SJSA1 (cell line): ENCODE results near the gene ODF4. TPM values are rescaled to one million over a fixed set of nuclear protein-coding genes. Genes with fewer than 3 reads are reported as not detected.

Experiments
- DNase-seq, 2 experiments: peaks; one replicate each; pipeline ENCODE4 v3.0.0-alpha.2; 2015 to 2020; ENCODE audit warnings: low spot score in 2 of 2, low read depth in 1 of 2
- H3K27ac ChIP-seq: fragments of 250-450 bp; sonication (Bioruptor Pico); 2 replicates; pipeline ENCODE4 v1.5.1; 2020; ENCODE audit warnings: mild to moderate bottlenecking, moderate library complexity
- H3K27me3 ChIP-seq: fragments of 250-450 bp; sonication (Bioruptor Pico); replicated peaks from 2 replicates; pipeline ENCODE4 v1.5.1; 2020; ENCODE audit warnings: mild to moderate bottlenecking, moderate library complexity
- H3K36me3 ChIP-seq: fragments of 250-450 bp; sonication (Bioruptor Pico); 2 replicates; pipeline ENCODE4 v1.5.1; 2020; ENCODE audit warnings: mild to moderate bottlenecking
- H3K4me1 ChIP-seq: fragments of 250-450 bp; sonication (Bioruptor Pico); replicated peaks from 2 replicates; pipeline ENCODE4 v1.6.1; 2021; ENCODE audit warnings: mild to moderate bottlenecking
- H3K4me3 ChIP-seq: fragments of 250-450 bp; sonication (Bioruptor Pico); 2 replicates; pipeline ENCODE4 v1.5.1; 2020; ENCODE audit warnings: mild to moderate bottlenecking
- H3K9me3 ChIP-seq: fragments of 250-450 bp; sonication (Bioruptor Pico); replicated peaks from 2 replicates; pipeline ENCODE4 v1.5.1; 2020; ENCODE audit warnings: mild to moderate bottlenecking
- total RNA-seq: library from RNA; depleted of rRNA; stranded (reverse); fragments of >200 nt; shearing (Covaris generic); gene quantifications from 2 replicates; pipeline ENCODE4 v1.2.3, GENCODE V29; 2014

Gene ODF4
- total RNA-seq, 1 experiment from 2014 or later: not detected

DNA sequence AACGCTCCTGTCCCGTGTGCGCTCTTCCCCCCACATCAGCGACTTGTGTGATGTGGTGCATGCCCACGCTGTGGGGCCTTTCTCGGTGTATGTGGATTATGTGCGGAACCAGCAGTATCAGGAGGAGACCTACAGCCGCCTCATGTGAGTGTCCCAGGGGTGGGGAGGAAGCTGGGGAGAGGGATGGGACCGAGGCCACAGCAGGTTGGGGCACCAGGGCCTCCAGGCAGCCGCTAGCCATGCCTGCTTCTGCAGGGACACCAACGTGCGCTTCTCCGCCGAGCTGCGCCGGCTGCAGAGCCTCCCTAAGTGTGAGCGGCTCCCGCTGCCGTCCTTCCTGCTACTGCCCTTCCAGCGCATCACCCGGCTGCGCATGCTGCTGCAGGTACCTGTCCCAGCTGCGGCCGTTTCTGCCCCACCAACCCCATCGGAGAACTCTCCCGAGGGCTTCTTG lies 23.8 kb upstream of the ODF4 start:
- no peak for DNase-seq
- Histone ChIP-seq H3K4me3 (no peak overlapping the region), H3K4me1 (no peaks in the 10 kb centered on the region), H3K27ac (no peak overlapping the region), H3K27me3 (peaks cover 22% of the 10 kb centered on the region), H3K9me3 (no peaks in the 10 kb centered on the region), H3K36me3 (no peaks in the 10 kb centered on the region)

DNA sequence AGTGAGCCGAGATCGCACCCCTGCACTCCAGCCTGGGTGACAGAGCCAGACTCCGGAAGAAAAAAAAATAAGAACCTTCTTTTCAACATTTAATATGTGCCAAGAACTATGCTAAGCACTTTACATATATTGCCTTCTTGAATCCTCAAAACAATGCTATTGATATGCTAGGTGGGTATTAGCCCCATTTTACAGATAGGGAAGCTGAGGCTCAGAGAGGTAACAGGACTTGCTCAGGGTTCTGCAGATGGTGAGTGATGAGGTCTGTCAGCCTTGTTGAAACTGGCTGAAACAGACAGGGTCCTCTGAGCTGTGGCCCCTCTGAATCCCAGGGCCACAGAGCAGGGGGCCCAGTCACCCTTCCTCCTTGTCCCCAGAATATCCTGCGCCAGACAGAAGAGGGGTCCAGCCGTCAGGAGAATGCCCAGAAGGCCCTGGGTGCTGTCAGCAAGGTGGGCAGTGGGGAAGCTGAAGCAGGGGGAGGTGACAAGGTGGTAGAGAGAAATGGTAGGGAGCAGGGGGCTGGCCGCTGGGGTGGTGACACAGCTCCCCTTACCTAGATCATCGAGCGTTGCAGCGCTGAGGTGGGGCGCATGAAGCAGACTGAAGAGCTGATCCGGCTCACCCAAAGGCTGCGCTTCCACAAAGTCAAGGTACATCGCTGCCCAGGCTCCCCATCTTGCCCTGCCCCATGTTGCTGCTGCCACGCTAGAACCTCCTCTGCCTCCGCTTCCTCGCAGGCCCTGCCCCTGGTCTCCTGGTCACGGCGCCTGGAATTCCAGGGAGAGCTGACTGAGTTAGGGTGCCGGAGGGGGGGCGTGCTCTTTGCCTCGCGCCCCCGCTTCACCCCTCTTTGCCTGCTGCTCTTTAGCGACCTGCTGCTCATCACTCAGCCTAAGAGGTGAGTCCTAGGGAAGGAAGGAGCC lies 21.4 kb upstream of the ODF4 start:
- Histone ChIP-seq H3K36me3 (no peaks in the 10 kb centered on the region), H3K4me1 (no peaks in the 10 kb centered on the region), H3K9me3 (no peaks in the 10 kb centered on the region), H3K4me3 (no peak overlapping the region), H3K27me3 (peaks cover 14% of the 10 kb centered on the region), H3K27ac (no peak overlapping the region)
- no peak for DNase-seq

DNA sequence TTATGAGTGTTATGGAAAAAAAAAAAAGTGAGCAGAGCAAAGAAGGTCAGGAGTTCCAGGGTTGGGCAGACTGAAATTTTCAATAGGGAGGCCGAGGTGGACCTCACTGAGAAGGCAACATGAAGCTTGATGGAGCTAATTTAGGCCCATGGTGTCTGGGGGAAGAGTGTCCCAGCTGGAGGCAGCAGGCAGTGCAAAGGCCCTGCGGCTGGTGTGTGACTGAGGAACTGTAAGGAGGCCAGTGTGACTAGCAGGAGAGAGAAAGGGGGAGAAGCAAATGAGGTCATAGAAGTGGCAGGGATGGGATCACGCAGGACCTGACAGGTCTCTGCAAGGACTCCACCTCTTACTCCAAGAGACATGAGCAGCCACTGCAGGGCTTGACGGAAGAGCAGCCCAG lies 19.4 kb upstream of the ODF4 start:
- Histone ChIP-seq H3K36me3 (no peaks in the 10 kb centered on the region), H3K27ac (no peak overlapping the region), H3K27me3 (peaks cover 2% of the 10 kb centered on the region; the same call in 1 of the 2 replicates), H3K4me1 (no peaks in the 10 kb centered on the region), H3K9me3 (no peaks in the 10 kb centered on the region), H3K4me3 (no peak overlapping the region)
- no peak for DNase-seq

DNA sequence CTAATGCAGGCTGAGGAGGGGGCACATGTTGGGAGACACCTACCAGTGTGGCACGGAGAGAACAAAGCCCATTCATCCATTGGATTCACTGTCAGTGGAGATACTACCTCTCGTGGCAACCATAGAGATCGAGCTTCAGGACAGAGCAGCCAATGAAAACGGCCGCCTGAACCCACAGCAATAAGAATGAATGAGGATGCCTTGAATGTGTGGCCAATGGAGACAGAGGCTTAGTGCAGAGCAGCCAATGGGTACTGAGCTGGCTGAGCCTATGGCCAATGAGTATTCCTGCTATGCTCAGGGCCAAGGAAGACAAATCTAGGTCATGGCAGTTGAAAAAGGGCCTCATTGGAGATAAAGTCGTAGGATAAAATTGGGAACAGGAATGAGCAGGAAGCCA lies 18.6 kb upstream of the ODF4 start:
- Histone ChIP-seq H3K27me3 (no peaks in the 10 kb centered on the region), H3K4me3 (no peak overlapping the region), H3K36me3 (no peaks in the 10 kb centered on the region), H3K9me3 (no peaks in the 10 kb centered on the region), H3K27ac (no peak overlapping the region), H3K4me1 (no peaks in the 10 kb centered on the region)
- DNase-seq: no peak

DNA sequence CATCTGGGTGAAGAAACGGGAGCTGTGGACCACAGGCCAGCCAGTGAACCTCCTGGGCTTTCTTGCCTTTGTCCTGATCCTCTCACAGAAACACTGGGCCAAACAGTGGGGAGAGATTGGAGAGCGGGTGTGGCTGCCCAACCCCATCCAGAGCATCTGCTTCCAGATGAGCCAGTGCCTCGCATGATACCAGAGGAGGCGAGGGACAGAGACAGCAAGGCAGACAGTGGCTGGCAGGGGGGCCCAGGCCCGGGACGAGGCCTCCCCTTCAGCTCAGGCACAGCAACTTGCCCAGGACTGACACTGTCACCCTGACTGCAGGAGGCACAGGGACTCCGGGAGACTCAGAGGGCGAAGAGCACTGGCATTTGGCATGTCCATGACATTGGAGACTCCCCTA lies 17.6 kb upstream of the ODF4 start:
- DNase-seq: no peak
- no peaks in the 10 kb centered on the region for H3K9me3 ChIP-seq

DNA sequence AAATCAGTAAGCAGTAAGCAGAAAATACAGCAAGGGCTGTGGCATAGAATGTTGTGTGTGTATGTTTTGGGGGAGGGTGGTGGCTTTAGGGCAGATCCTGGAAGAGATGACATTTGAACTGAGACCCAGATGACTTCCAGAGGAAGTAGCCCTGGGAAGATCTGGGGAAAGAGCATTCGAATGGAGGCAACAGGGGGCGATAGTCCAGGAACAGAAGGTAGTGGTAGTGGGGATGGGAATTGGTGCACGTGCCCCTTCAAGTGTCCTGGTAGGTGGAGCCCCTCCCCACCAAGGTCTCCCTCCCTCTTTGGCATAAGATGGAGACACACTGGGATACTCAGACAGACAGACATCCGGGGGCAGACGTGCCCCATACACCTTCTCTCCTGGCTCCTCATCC lies 15.5 kb upstream of the ODF4 start:
- Histone ChIP-seq H3K27me3 (no peaks in the 10 kb centered on the region), H3K27ac (no peak overlapping the region), H3K4me3 (no peak overlapping the region), H3K4me1 (peaks cover 7% of the 10 kb centered on the region), H3K9me3 (no peaks in the 10 kb centered on the region), H3K36me3 (no peaks in the 10 kb centered on the region)
- no peak for DNase-seq

More for the DNA sequence above, 17.6 kb upstream of the ODF4 start:
- Histone ChIP-seq H3K4me1 (peaks cover 5% of the 10 kb centered on the region), H3K27ac (no peak overlapping the region), H3K27me3 (no peaks in the 10 kb centered on the region), H3K36me3 (no peaks in the 10 kb centered on the region), H3K4me3 (no peak overlapping the region)

DNA sequence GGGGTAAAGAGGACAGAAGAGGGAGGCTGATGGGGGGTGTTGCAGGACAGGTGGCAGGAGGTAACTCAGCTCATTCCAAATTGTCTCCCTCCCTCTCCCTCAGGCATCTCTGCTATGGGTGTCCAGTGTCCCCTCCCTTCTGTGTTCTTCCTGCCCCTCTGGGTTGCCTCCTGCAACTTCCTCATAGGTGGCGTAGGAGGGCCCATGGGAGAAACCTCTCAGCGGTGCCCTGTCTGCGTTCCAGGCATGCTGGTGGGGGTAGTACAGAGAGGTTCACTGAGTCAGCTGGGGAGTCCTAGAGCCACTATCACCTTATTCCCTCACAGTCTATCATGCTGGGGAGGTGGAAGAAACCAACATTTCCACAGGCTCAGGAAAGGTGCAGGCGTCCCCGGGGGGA lies 14.7 kb upstream of the ODF4 start:
- no peak for DNase-seq
- H3K27ac ChIP-seq: no peak overlapping the region
- no peak overlapping the region for H3K4me3 ChIP-seq
- no peaks in the 10 kb centered on the region for H3K27me3 ChIP-seq
- no peaks in the 10 kb centered on the region for H3K36me3 ChIP-seq
- H3K4me1 ChIP-seq: peaks cover 7% of the 10 kb centered on the region
- no peaks in the 10 kb centered on the region for H3K9me3 ChIP-seq

DNA sequence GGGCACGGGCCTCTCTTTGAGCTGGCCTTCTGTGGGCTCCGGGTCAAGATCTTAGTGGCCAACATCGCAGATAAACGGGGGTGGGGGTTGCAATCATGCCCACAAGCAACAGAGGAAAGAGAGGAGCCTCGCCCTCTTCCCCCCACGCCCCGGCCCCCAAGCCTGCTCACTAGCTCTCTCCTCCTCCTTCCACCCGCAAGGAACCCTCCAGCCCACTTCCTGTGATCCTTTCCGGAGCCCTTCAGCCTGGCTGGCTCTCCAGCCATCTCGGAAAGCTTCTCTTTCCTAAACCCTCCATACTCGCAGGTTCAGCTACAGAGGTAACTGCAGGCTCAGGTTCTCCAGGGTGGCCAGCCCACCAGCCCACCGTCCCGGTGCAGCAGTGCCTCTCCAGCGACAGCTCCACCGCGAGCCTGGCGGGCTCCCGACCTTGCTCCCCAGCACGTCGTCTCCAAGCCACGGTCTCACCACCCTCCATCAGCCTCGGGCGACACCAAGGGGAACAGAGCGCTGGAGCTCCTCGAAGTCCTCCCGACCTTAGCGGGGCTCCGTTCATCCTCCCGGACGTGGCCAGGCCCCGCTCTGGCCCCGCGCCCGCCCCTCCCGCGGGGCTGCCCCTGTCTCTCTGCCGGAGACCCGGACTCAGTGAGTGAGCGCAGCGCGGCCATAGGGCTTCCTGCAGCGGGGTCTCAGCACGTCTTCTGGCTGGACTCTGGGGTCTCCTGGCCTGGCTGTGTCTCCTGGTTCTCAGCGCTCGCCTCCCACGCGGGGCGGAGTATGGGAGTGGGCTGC lies 12.9 kb upstream of the ODF4 start:
- no peak overlapping the region for H3K27ac ChIP-seq
- DNase-seq: no peak

DNA sequence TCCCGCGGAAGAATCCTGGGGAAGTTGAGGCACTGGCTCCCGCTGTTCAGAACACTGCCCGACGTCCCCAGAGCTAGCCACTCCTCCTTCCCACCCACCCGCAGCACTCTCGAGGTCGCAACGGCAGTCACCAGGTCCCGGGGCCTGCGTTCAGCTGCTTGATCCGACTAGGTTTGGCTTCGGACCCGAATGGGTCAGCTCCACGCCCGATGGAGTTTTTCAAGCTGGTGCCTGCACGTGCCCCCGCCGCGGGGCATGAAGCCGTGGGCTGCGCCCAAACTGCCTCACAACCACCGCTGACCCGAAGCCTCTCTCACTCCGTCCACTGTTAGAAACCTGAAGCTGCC lies 12.4 kb upstream of the ODF4 start:
- Histone ChIP-seq H3K9me3 (no peaks in the 10 kb centered on the region), H3K27ac (no peak overlapping the region), H3K4me1 (peaks cover 7% of the 10 kb centered on the region), H3K36me3 (no peaks in the 10 kb centered on the region), H3K27me3 (no peaks in the 10 kb centered on the region), H3K4me3 (peak overlapping the region; percentile 30)
- no peak for DNase-seq

More for the DNA sequence above, 12.9 kb upstream of the ODF4 start:
- H3K27me3 ChIP-seq: no peaks in the 10 kb centered on the region
- H3K9me3 ChIP-seq: no peaks in the 10 kb centered on the region
- H3K4me3 ChIP-seq: peak overlapping the region; percentile 30
- H3K4me1 ChIP-seq: peaks cover 7% of the 10 kb centered on the region
- H3K36me3 ChIP-seq: no peaks in the 10 kb centered on the region

DNA sequence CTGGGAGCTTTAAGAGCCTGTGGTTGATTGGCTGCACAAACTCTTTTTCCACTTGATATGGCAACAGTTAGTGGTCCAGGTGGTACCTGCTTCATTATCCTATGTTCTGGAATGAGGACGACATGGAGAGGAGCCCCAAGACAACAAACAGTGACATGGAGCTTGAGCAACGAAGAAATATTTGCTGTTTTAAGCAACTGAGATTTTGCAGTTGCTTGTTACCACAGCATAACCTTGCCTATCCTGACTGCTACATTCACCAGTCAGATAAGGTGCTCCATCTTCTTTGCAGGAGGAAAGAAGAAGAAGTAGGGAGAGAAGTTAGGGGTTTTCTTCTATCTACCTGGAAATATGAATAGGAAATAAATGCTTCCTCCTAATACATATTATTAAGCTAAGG lies 7.5 kb upstream of the ODF4 start:
- no peak overlapping the region for H3K4me3 ChIP-seq
- no peak for DNase-seq
- no peak overlapping the region for H3K27ac ChIP-seq
- no peaks in the 10 kb centered on the region for H3K27me3 ChIP-seq
- H3K4me1 ChIP-seq: peaks cover 11% of the 10 kb centered on the region
- no peaks in the 10 kb centered on the region for H3K36me3 ChIP-seq
- H3K9me3 ChIP-seq: no peaks in the 10 kb centered on the region

DNA sequence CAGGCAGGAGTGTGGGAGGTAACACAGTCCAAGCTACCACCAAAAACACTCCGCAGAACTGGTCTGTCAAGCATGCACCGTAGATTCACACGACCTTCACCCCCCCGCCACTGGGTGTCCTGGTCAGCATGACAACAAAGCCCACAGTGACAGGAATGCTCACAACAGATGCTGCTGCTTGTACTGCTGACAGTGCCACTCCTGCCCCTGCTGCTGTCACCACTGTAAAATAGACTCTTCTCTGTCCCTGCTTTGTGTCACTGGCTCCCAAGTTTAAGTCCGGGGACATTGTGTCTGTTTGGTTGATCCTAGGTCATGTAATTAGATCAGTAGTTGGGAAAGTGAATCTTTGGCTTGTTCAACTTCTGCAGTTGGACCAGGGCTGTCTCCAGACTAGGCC lies 7.0 kb upstream of the ODF4 start:
- Histone ChIP-seq H3K4me1 (peaks cover 9% of the 10 kb centered on the region), H3K36me3 (no peaks in the 10 kb centered on the region), H3K27ac (no peak overlapping the region), H3K4me3 (no peak overlapping the region), H3K9me3 (no peaks in the 10 kb centered on the region), H3K27me3 (no peaks in the 10 kb centered on the region)
- no peak for DNase-seq

DNA sequence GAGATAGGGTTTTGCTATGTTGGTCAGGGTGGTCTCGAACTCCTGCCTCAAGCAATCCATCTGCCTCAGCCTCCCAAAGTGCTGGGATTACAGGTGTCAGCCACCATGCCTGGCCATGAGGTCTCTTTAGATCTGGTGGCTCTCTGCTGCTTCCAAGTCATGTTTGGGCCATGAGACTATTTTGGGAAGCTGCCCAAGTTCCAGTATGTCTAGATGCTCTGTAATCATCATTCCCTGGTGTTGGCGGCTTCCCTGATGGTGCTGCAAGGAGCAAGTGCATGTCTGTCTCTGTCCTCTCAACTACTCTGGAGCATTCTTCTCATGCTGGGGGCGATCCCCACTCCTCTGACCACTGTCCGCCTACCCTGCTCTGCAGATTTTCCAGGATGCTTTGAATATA lies 6.4 kb upstream of the ODF4 start:
- Histone ChIP-seq H3K4me1 (peaks cover 9% of the 10 kb centered on the region), H3K9me3 (no peaks in the 10 kb centered on the region), H3K4me3 (no peak overlapping the region), H3K27me3 (no peaks in the 10 kb centered on the region), H3K27ac (no peak overlapping the region), H3K36me3 (no peaks in the 10 kb centered on the region)
- no peak for DNase-seq

DNA sequence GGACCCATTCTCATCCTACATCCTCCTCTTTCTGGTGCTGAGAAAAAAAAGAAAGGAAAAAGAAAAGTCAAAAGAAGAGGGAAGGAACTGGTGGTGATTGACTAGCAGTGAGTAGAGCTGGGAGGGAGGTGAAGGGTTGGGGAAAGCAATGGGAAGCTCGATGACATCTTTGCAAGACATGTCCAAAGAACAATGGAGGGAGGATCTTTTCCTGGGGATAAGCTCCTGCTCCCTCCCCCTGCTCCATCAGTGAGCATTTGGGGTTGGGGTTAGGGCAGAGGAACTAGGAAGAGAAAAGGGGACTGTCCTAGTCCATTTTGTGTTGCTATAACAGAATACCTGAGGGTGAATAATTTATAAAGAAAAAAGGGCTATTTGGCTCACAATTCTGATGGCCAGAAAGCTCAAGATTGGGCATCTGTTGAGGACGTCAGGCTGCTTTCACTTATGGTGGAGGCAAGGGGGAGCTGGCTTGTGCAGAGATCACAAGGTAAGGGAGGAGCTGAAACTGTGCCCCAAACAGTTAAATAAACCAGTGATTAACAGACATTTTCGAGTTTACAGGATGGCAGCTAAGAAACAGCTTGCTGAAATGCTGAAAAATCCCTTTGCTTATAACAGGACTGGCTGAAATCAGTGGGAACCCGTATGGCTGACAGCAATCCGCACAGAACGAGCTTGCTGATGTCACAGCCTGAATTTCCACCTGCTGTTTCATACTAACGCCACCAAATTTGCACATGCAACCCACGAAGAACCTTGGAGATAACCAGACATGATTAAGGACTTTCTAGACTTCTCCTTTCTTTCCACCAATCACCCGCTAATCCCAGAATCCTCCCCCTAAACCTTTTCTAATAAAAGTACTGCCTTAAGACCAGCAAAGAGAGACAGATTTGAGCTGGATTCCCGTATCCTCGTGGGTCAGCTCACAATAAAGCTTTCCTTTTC lies 1.6 kb upstream of the ODF4 start:
- H3K36me3 ChIP-seq: no peaks in the 10 kb centered on the region
- H3K27ac ChIP-seq: no peak overlapping the region
- H3K9me3 ChIP-seq: no peaks in the 10 kb centered on the region
- no peak overlapping the region for H3K4me3 ChIP-seq
- H3K27me3 ChIP-seq: no peaks in the 10 kb centered on the region
- H3K4me1 ChIP-seq: peaks cover 9% of the 10 kb centered on the region
- no peak for DNase-seq
